Measurements from ENCODE around the gene BANF1. TPM values are rescaled to one million over a fixed set of nuclear protein-coding genes. Genes with fewer than 3 reads are reported as not detected.

BANF1 gene
- total and polyA plus RNA-seq, 4 donors: 10.7 to 100.0 (median 47.0) TPM

- H3K4me1 ChIP-seq (ENCODE audit: control insufficient read depth in 4 of 4, insufficient read depth in 4 of 4, low read length in 3 of 4): no peaks in the 10 kb centered on the region
- H3K27ac ChIP-seq (ENCODE audit: low read depth in 1 of 2, low read length in 2 of 2): no peak overlapping the region
- 76% methylated on average over 8 of the region's 8 CpGs for WGBS
- H3K36me3 ChIP-seq (ENCODE audit: control insufficient read depth in 4 of 4, insufficient read depth in 3 of 4, low read depth in 1 of 4, low read length in 3 of 4): no peaks in the 10 kb centered on the region
- H3K4me3 ChIP-seq (ENCODE audit: low read depth in 1 of 3, low read length in 3 of 3): no peak overlapping the region
- DNase-seq (ENCODE audit: low spot score): no peak
- TF ChIP-seq RAD21 (IDR thresholded peaks at IDR 0.05): no peak
- TF ChIP-seq TAF1 (conservative IDR thresholded peaks at IDR 0.05): no peak
- TF ChIP-seq YY1 (IDR thresholded peaks at IDR 0.05): no peak
- no peak for TF ChIP-seq FOXA1 (IDR thresholded peaks at IDR 0.05)
- TF ChIP-seq, protein P1, sequence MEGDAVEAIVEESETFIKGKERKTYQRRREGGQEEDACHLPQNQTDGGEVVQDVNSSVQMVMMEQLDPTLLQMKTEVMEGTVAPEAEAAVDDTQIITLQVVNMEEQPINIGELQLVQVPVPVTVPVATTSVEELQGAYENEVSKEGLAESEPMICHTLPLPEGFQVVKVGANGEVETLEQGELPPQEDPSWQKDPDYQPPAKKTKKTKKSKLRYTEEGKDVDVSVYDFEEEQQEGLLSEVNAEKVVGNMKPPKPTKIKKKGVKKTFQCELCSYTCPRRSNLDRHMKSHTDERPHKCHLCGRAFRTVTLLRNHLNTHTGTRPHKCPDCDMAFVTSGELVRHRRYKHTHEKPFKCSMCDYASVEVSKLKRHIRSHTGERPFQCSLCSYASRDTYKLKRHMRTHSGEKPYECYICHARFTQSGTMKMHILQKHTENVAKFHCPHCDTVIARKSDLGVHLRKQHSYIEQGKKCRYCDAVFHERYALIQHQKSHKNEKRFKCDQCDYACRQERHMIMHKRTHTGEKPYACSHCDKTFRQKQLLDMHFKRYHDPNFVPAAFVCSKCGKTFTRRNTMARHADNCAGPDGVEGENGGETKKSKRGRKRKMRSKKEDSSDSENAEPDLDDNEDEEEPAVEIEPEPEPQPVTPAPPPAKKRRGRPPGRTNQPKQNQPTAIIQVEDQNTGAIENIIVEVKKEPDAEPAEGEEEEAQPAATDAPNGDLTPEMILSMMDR (IDR thresholded peaks at IDR 0.05; ENCODE audit: low read depth, low read length, missing input control): no peak
- TF ChIP-seq JUND (IDR thresholded peaks at IDR 0.05): no peak
- no peak for TF ChIP-seq NR2F2 (IDR thresholded peaks at IDR 0.05)
- TF ChIP-seq ZBTB33 (IDR thresholded peaks at IDR 0.05): no peak
- TF ChIP-seq, protein P2, sequence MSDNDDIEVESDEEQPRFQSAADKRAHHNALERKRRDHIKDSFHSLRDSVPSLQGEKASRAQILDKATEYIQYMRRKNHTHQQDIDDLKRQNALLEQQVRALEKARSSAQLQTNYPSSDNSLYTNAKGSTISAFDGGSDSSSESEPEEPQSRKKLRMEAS (IDR thresholded peaks at IDR 0.05): no peak
- no peak for TF ChIP-seq GABPA (IDR thresholded peaks at IDR 0.05 in 1 of 2, conservative IDR thresholded peaks at IDR 0.05 in 1 of 2)
- no peak for TF ChIP-seq RXRA (IDR thresholded peaks at IDR 0.05)
- TF ChIP-seq FOXA2 (IDR thresholded peaks at IDR 0.05): no peak
- TF ChIP-seq, protein P3, sequence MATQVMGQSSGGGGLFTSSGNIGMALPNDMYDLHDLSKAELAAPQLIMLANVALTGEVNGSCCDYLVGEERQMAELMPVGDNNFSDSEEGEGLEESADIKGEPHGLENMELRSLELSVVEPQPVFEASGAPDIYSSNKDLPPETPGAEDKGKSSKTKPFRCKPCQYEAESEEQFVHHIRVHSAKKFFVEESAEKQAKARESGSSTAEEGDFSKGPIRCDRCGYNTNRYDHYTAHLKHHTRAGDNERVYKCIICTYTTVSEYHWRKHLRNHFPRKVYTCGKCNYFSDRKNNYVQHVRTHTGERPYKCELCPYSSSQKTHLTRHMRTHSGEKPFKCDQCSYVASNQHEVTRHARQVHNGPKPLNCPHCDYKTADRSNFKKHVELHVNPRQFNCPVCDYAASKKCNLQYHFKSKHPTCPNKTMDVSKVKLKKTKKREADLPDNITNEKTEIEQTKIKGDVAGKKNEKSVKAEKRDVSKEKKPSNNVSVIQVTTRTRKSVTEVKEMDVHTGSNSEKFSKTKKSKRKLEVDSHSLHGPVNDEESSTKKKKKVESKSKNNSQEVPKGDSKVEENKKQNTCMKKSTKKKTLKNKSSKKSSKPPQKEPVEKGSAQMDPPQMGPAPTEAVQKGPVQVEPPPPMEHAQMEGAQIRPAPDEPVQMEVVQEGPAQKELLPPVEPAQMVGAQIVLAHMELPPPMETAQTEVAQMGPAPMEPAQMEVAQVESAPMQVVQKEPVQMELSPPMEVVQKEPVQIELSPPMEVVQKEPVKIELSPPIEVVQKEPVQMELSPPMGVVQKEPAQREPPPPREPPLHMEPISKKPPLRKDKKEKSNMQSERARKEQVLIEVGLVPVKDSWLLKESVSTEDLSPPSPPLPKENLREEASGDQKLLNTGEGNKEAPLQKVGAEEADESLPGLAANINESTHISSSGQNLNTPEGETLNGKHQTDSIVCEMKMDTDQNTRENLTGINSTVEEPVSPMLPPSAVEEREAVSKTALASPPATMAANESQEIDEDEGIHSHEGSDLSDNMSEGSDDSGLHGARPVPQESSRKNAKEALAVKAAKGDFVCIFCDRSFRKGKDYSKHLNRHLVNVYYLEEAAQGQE (IDR thresholded peaks at IDR 0.05): no peak
- no peak overlapping the region for H3K9ac ChIP-seq (ENCODE audit: low read depth in 1 of 2, low read length in 2 of 2)
- peaks cover 0 to 5% (median 0%) of the 10 kb centered on the region in 4 donors for H3K27me3 ChIP-seq (ENCODE audit: control insufficient read depth in 4 of 4, insufficient read depth in 4 of 4, low read length in 3 of 4)
- no peaks in the 10 kb centered on the region for H3K9me3 ChIP-seq (ENCODE audit: control insufficient read depth in 4 of 4, low read length in 3 of 4)
Measured at GRCh38 chr11:66032957-66033735, 30.8 kb downstream of the BANF1 start.

DNA sequence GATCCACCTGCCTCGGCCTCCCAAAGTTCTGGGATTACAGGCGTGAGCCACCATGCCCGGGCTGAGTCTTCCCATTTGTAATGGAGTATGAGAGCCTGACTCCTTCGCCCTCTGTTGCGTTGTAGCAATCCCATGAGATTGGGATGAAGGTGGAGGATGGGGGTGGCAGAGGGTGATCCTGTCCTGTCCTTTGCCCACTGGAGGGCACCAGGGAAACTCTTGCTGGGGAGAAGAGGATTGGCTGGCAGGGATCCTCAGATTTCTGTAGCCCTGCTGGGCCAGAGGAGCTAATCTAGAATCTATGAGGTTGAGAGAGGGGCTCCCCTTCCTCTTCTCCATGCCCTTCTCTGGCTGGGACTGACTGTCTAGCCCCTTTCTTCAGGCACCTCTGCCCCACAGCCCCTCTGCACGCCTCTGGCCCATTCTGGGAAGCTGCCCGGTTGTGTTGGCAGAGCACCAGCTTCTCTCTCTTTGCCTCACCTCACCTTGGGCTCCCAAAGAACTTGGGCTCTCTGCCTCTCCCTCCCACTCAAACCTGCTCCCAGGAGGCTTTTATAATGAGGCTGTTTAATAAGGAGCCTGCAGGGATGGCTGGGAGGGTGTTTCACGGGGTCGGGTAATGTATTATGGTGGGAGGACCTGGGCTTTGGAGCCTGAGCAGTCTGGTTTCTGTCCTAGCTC lies 33.5 kb downstream of the BANF1 start:
- peaks cover 0 to 5% (median 0%) of the 10 kb centered on the region in 4 donors for H3K27me3 ChIP-seq (ENCODE audit: control insufficient read depth in 4 of 4, insufficient read depth in 4 of 4, low read length in 3 of 4)
- no peak for DNase-seq (ENCODE audit: low spot score)
- 80% methylated on average over 9 of the region's 9 CpGs for WGBS
- no peaks in the 10 kb centered on the region for H3K9me3 ChIP-seq (ENCODE audit: control insufficient read depth in 4 of 4, low read length in 3 of 4)
- H3K9ac ChIP-seq (ENCODE audit: low read depth in 1 of 2, low read length in 2 of 2): no peak overlapping the region
- H3K4me3 ChIP-seq (ENCODE audit: low read depth in 1 of 3, low read length in 3 of 3): no peak overlapping the region
- no peaks in the 10 kb centered on the region for H3K4me1 ChIP-seq (ENCODE audit: control insufficient read depth in 4 of 4, insufficient read depth in 4 of 4, low read length in 3 of 4)
- no peak overlapping the region for H3K27ac ChIP-seq (ENCODE audit: low read depth in 1 of 2, low read length in 2 of 2)
- H3K36me3 ChIP-seq (ENCODE audit: control insufficient read depth in 4 of 4, insufficient read depth in 3 of 4, low read depth in 1 of 4, low read length in 3 of 4): no peaks in the 10 kb centered on the region
- TF ChIP-seq, protein P2 (IDR thresholded peaks at IDR 0.05): no peak
- TF ChIP-seq FOXA2 (IDR thresholded peaks at IDR 0.05): no peak
- no peak for TF ChIP-seq HNF4G (IDR thresholded peaks at IDR 0.05)
- TF ChIP-seq TAF1 (conservative IDR thresholded peaks at IDR 0.05): no peak
- TF ChIP-seq, protein P3 (IDR thresholded peaks at IDR 0.05): no peak
- TF ChIP-seq FOXA1 (IDR thresholded peaks at IDR 0.05): no peak
- TF ChIP-seq, protein P1 (IDR thresholded peaks at IDR 0.05; ENCODE audit: low read depth, low read length, missing input control): no peak
- TF ChIP-seq HNF4A (conservative IDR thresholded peaks at IDR 0.05): no peak
- no peak for TF ChIP-seq RXRA (IDR thresholded peaks at IDR 0.05)
